Nephron (organoid): ENCODE measurements around the gene GYPC.
"Not testable (repeated sequence)": the region's sequence is repeated elsewhere in the genome, so short reads cannot be mapped to it uniquely, and the experiment has no call there.

ENCODE experiments used
- H3K27ac Mint-ChIP-seq, 3 experiments: 2 replicates each; pipeline ENCODE4 v1.8.0; 2020; ENCODE audit warnings: mixed read lengths in 3 of 3, mild to moderate bottlenecking in 2 of 3, moderate library complexity in 1 of 3
- H3K27me3 Mint-ChIP-seq: 2 replicates; pipeline ENCODE4 v1.8.0; 2021; ENCODE audit warnings: low read depth, mild to moderate bottlenecking, moderate library complexity, mixed read lengths
- H3K36me3 Mint-ChIP-seq: 2 replicates; pipeline ENCODE4 v1.8.0; 2020; ENCODE audit warnings: low read depth, mixed read lengths
- H3K4me1 Mint-ChIP-seq: 2 replicates; pipeline ENCODE4 v1.8.0; 2020; ENCODE audit warnings: mixed read lengths
- H3K4me3 Mint-ChIP-seq, 3 experiments: 2 replicates each; pipeline ENCODE4 v1.8.0; 2020; ENCODE audit warnings: mild to moderate bottlenecking in 3 of 3, mixed read lengths in 3 of 3, moderate library complexity in 2 of 3
- H3K9me3 Mint-ChIP-seq: 2 replicates; pipeline ENCODE4 v1.8.0; 2020; ENCODE audit warnings: mixed read lengths
- CTCF ChIP-seq, 3 experiments: fragments of 200-600 bp; sonication (generic); IDR thresholded peaks; one replicate each; pipeline ENCODE4 v1.5.0; 2021; ENCODE audit warnings: antibody characterized with exemption in 3 of 3; ENCODE audit not compliant: unreplicated experiment in 3 of 3

Gene GYPC

GRCh38 chr2:126681505-126681904, 25.5 kb downstream of the GYPC start:
- Mint-ChIP-seq H3K27ac (no peak overlapping the region), H3K36me3 (peaks cover 58% of the 10 kb centered on the region), H3K9me3 (peaks cover 3% of the 10 kb centered on the region), H3K4me1 (no peaks in the 10 kb centered on the region), H3K27me3 (no peaks in the 10 kb centered on the region), H3K4me3 (no peak overlapping the region)
- no peak for TF ChIP-seq CTCF (IDR thresholded peaks at IDR 0.05; ENCODE audit: unreplicated experiment in 3 of 3)

GRCh38 chr2:126685629-126686028, 29.7 kb downstream of the GYPC start:
- Mint-ChIP-seq H3K36me3 (peaks cover 56% of the 10 kb centered on the region), H3K9me3 (peaks cover 2% of the 10 kb centered on the region), H3K27me3 (no peaks in the 10 kb centered on the region), H3K27ac (no peak overlapping the region), H3K4me1 (peaks cover 5% of the 10 kb centered on the region), H3K4me3 (no peak overlapping the region)
- TF ChIP-seq CTCF (IDR thresholded peaks at IDR 0.05; ENCODE audit: unreplicated experiment in 3 of 3), result no peak

- Mint-ChIP-seq H3K27ac (no peak overlapping the region), H3K27me3 (no peaks in the 10 kb centered on the region), H3K4me3 (no peak overlapping the region), H3K36me3 (peaks cover 54% of the 10 kb centered on the region), H3K4me1 (peaks cover 5% of the 10 kb centered on the region), H3K9me3 (peaks cover 2% of the 10 kb centered on the region)
- TF ChIP-seq CTCF (IDR thresholded peaks at IDR 0.05; ENCODE audit: unreplicated experiment in 3 of 3), result no peak
Observed at GRCh38 chr2:126686286-126686685, 30.3 kb downstream of the GYPC start.

- Mint-ChIP-seq H3K4me1 (peaks cover 5% of the 10 kb centered on the region), H3K27ac (no peak overlapping the region), H3K9me3 (peaks cover 2% of the 10 kb centered on the region), H3K4me3 (no peak overlapping the region), H3K36me3 (peaks cover 58% of the 10 kb centered on the region), H3K27me3 (no peaks in the 10 kb centered on the region)
- TF ChIP-seq CTCF (IDR thresholded peaks at IDR 0.05; ENCODE audit: unreplicated experiment in 3 of 3), result no peak
Observed at GRCh38 chr2:126686841-126687485, 31.0 kb downstream of the GYPC start.

- peaks cover 62% of the 10 kb centered on the region for H3K36me3 Mint-ChIP-seq
- no peaks in the 10 kb centered on the region for H3K27me3 Mint-ChIP-seq
- no peak for TF ChIP-seq CTCF (IDR thresholded peaks at IDR 0.05; ENCODE audit: unreplicated experiment in 3 of 3)
- H3K4me3 Mint-ChIP-seq, result no peak overlapping the region
- no peak overlapping the region for H3K27ac Mint-ChIP-seq
- H3K4me1 Mint-ChIP-seq, result peaks cover 5% of the 10 kb centered on the region
- peaks cover 2% of the 10 kb centered on the region for H3K9me3 Mint-ChIP-seq
Observed at GRCh38 chr2:126687503-126687902, 31.5 kb downstream of the GYPC start.

GRCh38 chr2:126688594-126688993, 32.6 kb downstream of the GYPC start:
- H3K27me3 Mint-ChIP-seq, H3K9me3 Mint-ChIP-seq, H3K27ac Mint-ChIP-seq, H3K4me1 Mint-ChIP-seq, H3K4me3 Mint-ChIP-seq: not testable (repeated sequence)
- peaks cover 64% of the 10 kb centered on the region for H3K36me3 Mint-ChIP-seq

GRCh38 chr2:126692241-126692640, 36.3 kb downstream of the GYPC start:
- H3K9me3 Mint-ChIP-seq, H3K4me1 Mint-ChIP-seq, H3K4me3 Mint-ChIP-seq, H3K27ac Mint-ChIP-seq, H3K27me3 Mint-ChIP-seq: not testable (repeated sequence)
- H3K36me3 Mint-ChIP-seq, result peaks cover 81% of the 10 kb centered on the region

- not testable (repeated sequence) for H3K27me3 Mint-ChIP-seq, H3K9me3 Mint-ChIP-seq, H3K4me1 Mint-ChIP-seq, H3K27ac Mint-ChIP-seq, H3K4me3 Mint-ChIP-seq
- H3K36me3 Mint-ChIP-seq, result peaks cover 78% of the 10 kb centered on the region
Observed at GRCh38 chr2:126692934-126693592, 37.1 kb downstream of the GYPC start.
